A549 treated with AZD9567 at 1 μM for 4 hours (cell line): ENCODE results near the gene BST2. TPM values are rescaled to one million over a fixed set of nuclear protein-coding genes. Genes with fewer than 3 reads are reported as not detected.

Source experiments
- total RNA-seq: library from RNA; stranded (reverse); fragments of 200-300 nt; extraction: Qiagen RNA extraction; gene quantifications from 5 replicates; pipeline ENCODE4 v1.2.3, GENCODE V29; 2022; ENCODE audit not compliant: insufficient read depth

Gene BST2
- total RNA-seq = 0.21 TPM in 1 of 5 replicates, not detected in the others

GRCh38 chr19:17405250-17406045 is at the start of gene BST2:
Gene BST2, minus strand, starts transcription at chr19:17405630. Its CDS starts 55 bp downstream, at chr19:17405575.

GRCh38 chr19:17448131-17448967 is 42.9 kb upstream of the BST2 start, which contains the start of gene TMEM221:
Gene TMEM221, minus strand, starts transcription at chr19:17448668. Its CDS starts 206 bp downstream, at chr19:17448462.

GRCh38 chr19:17419621-17420474 is 14.4 kb upstream of the BST2 start, which contains the start of gene MVB12A:
Gene MVB12A, plus strand, starts transcription at chr19:17420047. Its CDS starts 89 bp downstream, at chr19:17420136.

DNA sequence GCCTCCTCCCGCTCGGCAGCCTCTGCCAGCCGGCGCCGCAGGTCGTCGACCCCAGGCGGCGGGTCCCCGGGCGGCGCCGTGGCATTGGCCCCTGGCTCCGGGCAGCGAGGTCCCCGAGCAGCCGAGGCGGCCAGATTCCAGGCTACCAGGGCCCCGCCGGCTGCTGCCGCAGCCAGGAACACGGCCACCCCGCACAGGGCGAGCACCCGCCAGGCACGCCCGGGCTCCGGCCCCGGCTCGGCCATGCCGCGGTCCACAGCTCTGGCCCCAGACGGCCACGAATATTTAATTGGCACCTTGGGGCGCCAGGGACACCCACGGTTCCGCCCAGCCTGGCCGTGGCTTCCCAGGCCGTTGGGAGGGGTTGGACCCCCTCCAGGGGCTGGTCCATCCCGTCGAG is 11.5 kb downstream of the BST2 start, which contains the start of gene CCDC194:
CCDC194 (minus strand) TSS at position 283 of the 400 bp plus-strand sequence; CDS start at position 245, 38 bp downstream.

DNA sequence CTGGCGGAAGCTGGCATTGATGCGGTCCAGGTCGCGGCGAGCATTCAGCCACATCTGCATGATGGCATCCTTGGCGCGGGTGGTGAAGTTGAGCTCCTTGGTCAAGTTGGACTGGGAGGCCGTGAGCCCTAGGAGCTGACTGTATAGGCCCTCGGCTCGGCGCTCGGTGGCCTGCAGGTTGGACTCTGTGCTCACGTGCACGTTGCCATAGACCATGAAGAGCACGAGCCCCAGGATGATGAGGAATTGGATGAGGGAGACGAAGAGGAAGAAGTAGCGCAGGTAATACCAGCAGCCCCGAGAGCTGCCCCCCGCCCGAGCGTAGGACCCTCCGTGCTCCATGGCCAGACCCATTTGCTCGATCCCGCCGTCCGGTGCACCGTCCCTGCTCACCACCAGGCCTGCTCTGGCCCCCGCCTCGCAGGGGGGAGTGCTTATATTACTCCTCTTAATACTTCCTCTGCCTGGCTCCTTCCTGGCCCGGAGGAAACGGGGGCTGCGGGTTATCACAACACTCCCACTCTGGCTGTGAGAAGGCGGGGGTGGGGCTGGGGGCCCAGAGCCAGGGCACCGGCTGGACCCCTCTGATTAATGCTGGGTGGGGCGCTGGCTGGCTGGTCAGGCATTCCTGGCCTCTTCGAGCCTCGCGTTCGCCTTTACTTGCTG is 28.4 kb downstream of the BST2 start, which contains the start of gene PLVAP:
PLVAP (minus strand) TSS at position 408 of the 666 bp plus-strand sequence; CDS start at position 354, 54 bp downstream.

Other genes with a start within 250 kb of the BST2 start
- gene USE1, start 190.3 kb downstream of the BST2 start, total RNA-seq = 16.7 to 20.6 TPM (median 17.0 TPM) in 5 replicates
- gene OCEL1, start 179.4 kb downstream of the BST2 start, total RNA-seq = 6.9 to 15.5 TPM (median 13.3 TPM) in 5 replicates
- gene NR2F6, start 159.7 kb downstream of the BST2 start, total RNA-seq = 22.5 to 59.0 TPM (median 52.2 TPM) in 5 replicates
- gene USHBP1, start 140.9 kb downstream of the BST2 start, total RNA-seq = not detected in 5 replicates
- 59.0 to 77.0 TPM (median 61.0 TPM) in 5 replicates for gene BABAM1, start 138.2 kb downstream of the BST2 start, total RNA-seq
- 0.21 to 0.52 TPM (median 0.47 TPM) in 4 of 5 replicates, not detected in the other for gene ANKLE1, start 123.7 kb downstream of the BST2 start, total RNA-seq
- gene ABHD8, start 102.2 kb downstream of the BST2 start, total RNA-seq = 2.6 to 5.2 TPM (median 2.8 TPM) in 5 replicates
- 66.3 to 82.7 TPM (median 80.6 TPM) in 5 replicates for gene MRPL34, start 99.8 kb downstream of the BST2 start, total RNA-seq
- 48.2 to 59.3 TPM (median 53.7 TPM) in 5 replicates for gene DDA1, start 96.1 kb downstream of the BST2 start, total RNA-seq
- gene ANO8, start 70.8 kb downstream of the BST2 start, total RNA-seq = 1.0 to 4.4 TPM (median 4.0 TPM) in 5 replicates
- 8.8 to 23.2 TPM (median 21.7 TPM) in 5 replicates for gene GTPBP3, start 68.1 kb downstream of the BST2 start, total RNA-seq
- not detected in 5 replicates for gene PLVAP, start 28.3 kb downstream of the BST2 start, total RNA-seq
- gene CCDC194, start 11.4 kb downstream of the BST2 start, total RNA-seq = not detected in 5 replicates
- 6.5 to 39.6 TPM (median 37.4 TPM) in 5 replicates for gene MVB12A, start 14.4 kb upstream of the BST2 start, total RNA-seq
- 0.58 to 0.83 TPM (median 0.75 TPM) in 4 of 5 replicates, not detected in the other for gene TMEM221, start 43.0 kb upstream of the BST2 start, total RNA-seq
- not detected in 5 replicates for gene NXNL1, start 55.3 kb upstream of the BST2 start, total RNA-seq
- 2.6 to 3.0 TPM (median 2.7 TPM) in 5 replicates for gene SLC27A1, start 64.9 kb upstream of the BST2 start, total RNA-seq
- gene PGLS, start 106.0 kb upstream of the BST2 start, total RNA-seq = 49.7 to 75.8 TPM (median 74.2 TPM) in 5 replicates
- 58.7 to 70.7 TPM (median 66.4 TPM) in 5 replicates for gene COLGALT1, start 150.0 kb upstream of the BST2 start, total RNA-seq